ENCODE measurements around the gene PCGF3.

DNA sequence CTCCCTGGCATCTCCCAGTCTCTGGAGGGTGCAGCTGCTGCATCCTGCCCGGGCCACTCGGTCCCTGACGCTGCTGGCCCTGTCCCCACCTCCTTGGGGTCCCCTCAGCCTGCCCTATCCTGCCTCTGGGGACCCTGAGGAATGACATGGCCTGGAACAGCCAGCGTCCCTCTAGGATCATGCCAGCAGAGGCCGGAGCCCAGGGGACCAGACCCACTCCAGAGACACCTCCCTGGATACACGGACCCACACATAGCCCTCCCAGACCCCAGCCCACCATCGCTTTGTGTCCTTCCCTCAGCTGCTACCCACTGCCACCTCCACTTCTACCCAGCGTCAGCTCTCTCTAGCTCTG lies 84.8 kb downstream of the PCGF3 start:
- TF ChIP-seq POLR2A (IDR thresholded peaks at IDR 0.05) (no peak), CTCF (IDR thresholded peaks at IDR 0.05) (no peak), EP300 (IDR thresholded peaks at IDR 0.05) (no peak)

Data from tibial nerve (tissue), 4 donors.